IPS-15b (cell line): ENCODE measurements around the gene ZNF668.
A peak's percentile ranks its signal among the peaks of the same experiment; 100 is the strongest.

ENCODE experiments used
- H3K27me3 ChIP-seq: one replicate; pipeline ENCODE4 v1.6.1; 2013; ENCODE audit warnings: low read length; ENCODE audit not compliant: control insufficient read depth, insufficient read depth
- H3K36me3 ChIP-seq: one replicate; pipeline ENCODE4 v1.6.1; 2013; ENCODE audit warnings: low read length; ENCODE audit not compliant: control insufficient read depth, insufficient read depth
- H3K4me1 ChIP-seq: one replicate; pipeline ENCODE4 v1.6.1; 2013; ENCODE audit warnings: mild to moderate bottlenecking, low read length; ENCODE audit not compliant: control insufficient read depth, insufficient read depth
- H3K4me3 ChIP-seq: one replicate; pipeline ENCODE4 v1.5.1; 2013; ENCODE audit warnings: low read depth, low read length
- H3K9ac ChIP-seq: one replicate; pipeline ENCODE4 v1.6.1; 2013; ENCODE audit warnings: low read depth, mild to moderate bottlenecking, low read length
- H3K9me3 ChIP-seq: one replicate; pipeline ENCODE4 v1.6.1; 2013; ENCODE audit warnings: mild to moderate bottlenecking, low read length; ENCODE audit not compliant: control insufficient read depth, insufficient read depth

ZNF668 gene

GRCh38 chr16:31061126-31061812 is 12.8 kb downstream of the ZNF668 start:
- Histone ChIP-seq H3K36me3 (peaks cover 17% of the 10 kb centered on the region), H3K4me3 (no peak overlapping the region), H3K4me1 (no peaks in the 10 kb centered on the region), H3K9me3 (no peaks in the 10 kb centered on the region), H3K27me3 (no peaks in the 10 kb centered on the region), H3K9ac (no peak overlapping the region)

GRCh38 chr16:31055613-31056012 is 18.4 kb downstream of the ZNF668 start:
- H3K9ac ChIP-seq, result no peak overlapping the region
- H3K36me3 ChIP-seq, result no peaks in the 10 kb centered on the region
- H3K27me3 ChIP-seq, result no peaks in the 10 kb centered on the region
- H3K4me3 ChIP-seq, result no peak overlapping the region
- no peaks in the 10 kb centered on the region for H3K9me3 ChIP-seq
- no peaks in the 10 kb centered on the region for H3K4me1 ChIP-seq

GRCh38 chr16:31052114-31052513 is 21.9 kb downstream of the ZNF668 start:
- H3K27me3 ChIP-seq, result no peaks in the 10 kb centered on the region
- H3K4me1 ChIP-seq, result no peaks in the 10 kb centered on the region
- H3K9me3 ChIP-seq, result no peaks in the 10 kb centered on the region
- no peaks in the 10 kb centered on the region for H3K36me3 ChIP-seq
- no peak overlapping the region for H3K4me3 ChIP-seq
- H3K9ac ChIP-seq, result no peak overlapping the region

GRCh38 chr16:31050280-31051030 is 23.6 kb downstream of the ZNF668 start:
- Histone ChIP-seq H3K4me1 (no peaks in the 10 kb centered on the region), H3K36me3 (no peaks in the 10 kb centered on the region), H3K9ac (no peak overlapping the region), H3K27me3 (no peaks in the 10 kb centered on the region), H3K9me3 (no peaks in the 10 kb centered on the region), H3K4me3 (no peak overlapping the region)

GRCh38 chr16:31043898-31044481 is 30.1 kb downstream of the ZNF668 start:
- H3K4me3 ChIP-seq, result no peak overlapping the region
- H3K4me1 ChIP-seq, result no peaks in the 10 kb centered on the region
- H3K36me3 ChIP-seq, result peaks cover 4% of the 10 kb centered on the region
- H3K27me3 ChIP-seq, result no peaks in the 10 kb centered on the region
- no peak overlapping the region for H3K9ac ChIP-seq
- H3K9me3 ChIP-seq, result no peaks in the 10 kb centered on the region

GRCh38 chr16:31043352-31043751 is 30.7 kb downstream of the ZNF668 start:
- Histone ChIP-seq H3K4me3 (no peak overlapping the region), H3K9ac (no peak overlapping the region), H3K4me1 (no peaks in the 10 kb centered on the region), H3K9me3 (no peaks in the 10 kb centered on the region), H3K36me3 (peaks cover 4% of the 10 kb centered on the region), H3K27me3 (no peaks in the 10 kb centered on the region)

DNA sequence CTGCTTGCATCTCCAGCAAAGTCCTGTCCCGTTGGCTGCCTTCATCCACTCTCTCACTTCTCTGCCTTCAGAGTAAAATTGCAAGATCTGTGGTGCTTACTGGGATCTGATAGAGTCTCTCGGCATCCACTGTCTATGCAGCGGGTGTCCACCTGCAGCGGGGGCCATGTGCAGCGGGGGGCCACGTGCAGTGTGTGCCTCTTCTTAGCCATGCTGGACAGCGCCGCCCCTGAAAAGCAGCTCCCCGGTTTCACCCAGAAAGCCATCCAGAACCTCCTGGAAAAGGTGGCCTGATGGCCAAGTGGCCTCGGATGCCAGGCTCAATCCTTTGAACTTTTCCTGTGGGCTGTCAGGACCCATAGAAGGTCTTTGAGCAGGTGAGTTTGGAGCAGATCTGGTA is 31.2 kb downstream of the ZNF668 start:
- no peaks in the 10 kb centered on the region for H3K9me3 ChIP-seq
- no peaks in the 10 kb centered on the region for H3K27me3 ChIP-seq
- peak overlapping the region; percentile 68 for H3K4me3 ChIP-seq
- peak overlapping the region; percentile 54 for H3K9ac ChIP-seq
- H3K4me1 ChIP-seq, result no peaks in the 10 kb centered on the region
- H3K36me3 ChIP-seq, result peaks cover 8% of the 10 kb centered on the region

GRCh38 chr16:31038993-31039392 is 35.0 kb downstream of the ZNF668 start:
- Histone ChIP-seq H3K4me1 (peaks cover 2% of the 10 kb centered on the region), H3K27me3 (no peaks in the 10 kb centered on the region), H3K9ac (no peak overlapping the region), H3K4me3 (no peak overlapping the region), H3K9me3 (no peaks in the 10 kb centered on the region), H3K36me3 (peaks cover 10% of the 10 kb centered on the region)

GRCh38 chr16:31036691-31037090 is 37.3 kb downstream of the ZNF668 start:
- Histone ChIP-seq H3K27me3 (no peaks in the 10 kb centered on the region), H3K36me3 (peaks cover 10% of the 10 kb centered on the region), H3K9ac (no peak overlapping the region), H3K4me1 (peaks cover 6% of the 10 kb centered on the region), H3K4me3 (no peak overlapping the region), H3K9me3 (no peaks in the 10 kb centered on the region)

- peak overlapping the region; percentile 97 for H3K4me3 ChIP-seq
- H3K9ac ChIP-seq, result peak overlapping the region; percentile 54
- no peaks in the 10 kb centered on the region for H3K27me3 ChIP-seq
- no peaks in the 10 kb centered on the region for H3K9me3 ChIP-seq
- peaks cover 6% of the 10 kb centered on the region for H3K4me1 ChIP-seq
- H3K36me3 ChIP-seq, result peaks cover 6% of the 10 kb centered on the region
Measured at GRCh38 chr16:31033709-31034492, 40.1 kb downstream of the ZNF668 start.
